ENCODE data around the gene FZR1.
"Not testable (repeated sequence)": the region's sequence is repeated elsewhere in the genome, so short reads cannot be mapped to it uniquely, and the experiment has no call there.

The FZR1 gene

DNA sequence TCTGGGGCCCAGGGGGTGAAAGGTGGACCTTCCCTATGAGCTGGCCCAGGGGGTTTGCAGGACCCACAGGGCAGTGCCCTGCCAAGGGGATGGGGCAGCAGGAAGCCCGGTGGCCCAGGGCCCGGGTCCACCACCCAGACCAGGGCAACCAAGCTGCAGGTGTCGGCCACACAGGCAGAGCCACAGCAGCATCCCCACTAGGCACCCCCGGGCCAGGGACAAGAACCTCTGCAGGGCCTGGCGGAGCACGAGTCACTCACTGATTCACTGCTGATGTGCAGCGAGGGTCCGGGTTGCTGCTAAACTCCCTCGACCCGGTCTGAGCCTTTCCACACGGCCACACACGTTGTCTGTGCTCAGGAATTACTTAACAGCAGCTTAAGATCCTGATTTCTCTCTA is 8.8 kb downstream of the FZR1 start:
- no peak for DNase-seq (ENCODE audit: low read depth in 2 of 2)

DNA sequence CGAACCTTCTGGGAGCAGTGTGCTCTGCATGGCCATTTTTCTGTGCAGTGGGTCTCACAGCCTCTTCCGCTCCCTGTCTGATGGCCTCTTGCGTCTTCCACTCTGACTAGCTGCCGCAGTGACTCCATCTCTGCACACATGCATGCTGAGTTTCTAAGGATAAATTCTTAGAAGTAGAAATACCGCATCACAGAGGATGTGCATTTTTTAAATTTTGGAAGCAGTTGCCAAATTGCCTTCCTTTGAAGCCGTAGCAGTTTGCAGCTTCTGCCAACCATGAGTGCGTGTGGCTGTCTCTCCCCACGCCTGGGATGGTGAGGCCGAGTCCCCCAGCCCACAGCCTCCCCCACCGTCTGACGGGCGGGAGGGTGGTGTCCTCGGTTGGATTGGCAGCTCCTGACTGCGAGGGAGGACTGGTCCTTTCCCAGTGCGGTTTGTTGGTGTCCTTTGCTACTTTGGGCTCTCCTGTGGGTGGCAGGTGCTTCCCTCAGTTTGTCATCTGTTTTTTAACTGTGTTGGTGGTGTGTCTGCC is 9.8 kb downstream of the FZR1 start:
- DNase-seq (ENCODE audit: low read depth in 2 of 2): no peak

DNA sequence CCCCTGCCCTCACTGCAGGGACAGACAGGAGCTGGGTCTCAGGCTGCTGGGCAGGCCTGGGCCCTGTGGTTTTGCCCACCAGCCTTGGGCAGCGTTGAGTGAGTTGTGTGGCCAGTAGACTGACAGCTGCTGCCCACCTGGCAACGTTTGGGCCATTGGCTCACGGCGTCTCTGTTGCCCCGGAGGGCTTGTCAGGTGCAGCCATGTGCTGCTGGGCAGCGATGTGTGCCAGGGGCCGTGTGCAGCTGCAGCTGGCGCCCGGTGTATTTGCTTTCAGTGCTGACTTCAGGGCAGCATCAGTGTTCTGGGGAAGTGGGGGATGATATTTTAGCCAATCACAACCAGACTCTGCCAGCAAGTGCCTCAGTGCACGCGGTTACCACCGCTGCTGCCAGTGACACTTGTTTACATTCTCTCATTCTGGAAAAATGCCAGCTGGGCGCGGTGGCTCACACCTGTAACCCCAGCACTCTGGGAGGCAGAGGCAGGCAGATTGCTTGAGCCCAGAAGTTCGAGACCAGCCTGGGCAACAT is 10.6 kb downstream of the FZR1 start:
- DNase-seq (ENCODE audit: low read depth in 2 of 2): no peak

DNA sequence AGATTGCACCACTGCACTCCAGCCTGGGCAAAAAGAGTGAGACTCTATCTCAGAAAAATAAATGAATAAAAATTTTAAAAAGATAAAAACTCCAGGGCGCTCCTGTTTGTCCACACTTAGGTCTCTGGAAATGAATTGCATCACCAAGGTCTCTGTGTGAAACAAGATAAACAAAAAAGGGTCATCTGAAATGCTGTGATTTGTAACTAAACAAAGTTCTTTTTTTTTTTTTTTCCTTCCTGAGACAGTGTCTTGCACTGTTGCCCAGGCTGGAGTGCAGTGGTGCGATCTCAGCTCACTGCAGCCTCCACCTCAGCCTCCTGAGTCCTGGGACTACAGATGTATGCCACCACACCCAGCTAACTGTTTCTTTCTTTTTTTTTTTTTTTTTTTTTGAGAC is 11.5 kb downstream of the FZR1 start:
- no peak for DNase-seq (ENCODE audit: low read depth in 2 of 2)

DNA sequence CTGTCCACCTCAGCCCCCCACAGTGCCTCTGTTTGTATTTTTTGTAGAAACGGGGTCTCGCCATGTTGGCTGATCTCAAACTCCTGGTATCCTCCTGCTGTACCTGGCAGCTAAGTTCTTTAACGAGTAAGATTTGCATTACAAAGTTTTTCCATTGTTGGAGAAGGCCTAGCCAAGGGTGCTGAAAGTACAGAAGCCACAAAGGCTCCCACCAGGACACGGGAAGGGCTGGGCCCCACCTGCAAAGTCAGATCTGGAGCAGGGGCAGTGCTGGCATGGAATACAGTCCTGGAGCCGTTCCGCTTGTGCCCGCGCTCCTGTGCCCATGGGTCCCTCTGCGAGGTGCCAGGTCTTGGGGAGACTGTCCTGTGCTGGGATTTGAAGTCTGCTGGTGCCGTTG is 12.1 kb downstream of the FZR1 start:
- DNase-seq (ENCODE audit: low read depth in 2 of 2): no peak

DNA sequence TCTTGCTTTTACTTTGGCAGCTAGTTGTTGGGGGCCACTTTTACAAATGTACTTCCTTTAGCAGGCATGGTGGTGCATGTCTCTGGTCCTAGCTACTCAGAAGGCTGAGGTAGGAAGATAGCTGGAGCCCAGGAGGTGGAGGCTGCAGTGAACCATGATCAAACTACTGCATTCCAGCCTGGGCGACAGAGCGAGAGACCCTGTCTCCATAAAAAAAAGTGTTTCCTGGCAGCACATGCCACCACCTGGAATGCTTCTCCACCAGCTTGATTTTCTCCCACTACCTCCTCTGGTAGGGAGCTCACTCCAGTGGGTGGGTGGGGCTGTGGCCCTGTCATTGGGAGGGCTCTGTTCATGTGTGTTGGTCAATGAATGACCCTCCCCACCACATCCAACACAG is 12.5 kb downstream of the FZR1 start:
- DNase-seq (ENCODE audit: low read depth in 2 of 2): no peak

DNA sequence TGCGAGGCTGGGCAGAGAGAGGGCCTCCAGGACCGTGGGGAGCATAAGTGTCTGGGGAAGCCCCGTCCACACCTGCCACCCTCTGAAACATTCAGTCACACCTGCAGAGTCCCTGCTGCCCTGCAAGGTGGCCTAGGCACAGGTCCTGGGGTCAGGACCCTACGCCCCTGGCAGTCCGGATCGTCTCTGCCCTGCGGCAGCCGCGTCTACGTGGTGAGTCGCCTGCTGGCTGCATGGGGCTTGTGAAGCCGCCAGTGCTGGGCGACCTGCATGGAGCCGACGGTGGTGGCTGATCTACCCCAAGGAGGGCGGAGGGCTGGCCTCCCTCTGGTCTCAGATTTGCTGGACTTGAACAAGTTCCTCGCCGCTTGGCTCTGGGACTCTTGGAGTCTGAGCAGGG is 13.0 kb downstream of the FZR1 start:
- no peak for DNase-seq (ENCODE audit: low read depth in 2 of 2)

DNA sequence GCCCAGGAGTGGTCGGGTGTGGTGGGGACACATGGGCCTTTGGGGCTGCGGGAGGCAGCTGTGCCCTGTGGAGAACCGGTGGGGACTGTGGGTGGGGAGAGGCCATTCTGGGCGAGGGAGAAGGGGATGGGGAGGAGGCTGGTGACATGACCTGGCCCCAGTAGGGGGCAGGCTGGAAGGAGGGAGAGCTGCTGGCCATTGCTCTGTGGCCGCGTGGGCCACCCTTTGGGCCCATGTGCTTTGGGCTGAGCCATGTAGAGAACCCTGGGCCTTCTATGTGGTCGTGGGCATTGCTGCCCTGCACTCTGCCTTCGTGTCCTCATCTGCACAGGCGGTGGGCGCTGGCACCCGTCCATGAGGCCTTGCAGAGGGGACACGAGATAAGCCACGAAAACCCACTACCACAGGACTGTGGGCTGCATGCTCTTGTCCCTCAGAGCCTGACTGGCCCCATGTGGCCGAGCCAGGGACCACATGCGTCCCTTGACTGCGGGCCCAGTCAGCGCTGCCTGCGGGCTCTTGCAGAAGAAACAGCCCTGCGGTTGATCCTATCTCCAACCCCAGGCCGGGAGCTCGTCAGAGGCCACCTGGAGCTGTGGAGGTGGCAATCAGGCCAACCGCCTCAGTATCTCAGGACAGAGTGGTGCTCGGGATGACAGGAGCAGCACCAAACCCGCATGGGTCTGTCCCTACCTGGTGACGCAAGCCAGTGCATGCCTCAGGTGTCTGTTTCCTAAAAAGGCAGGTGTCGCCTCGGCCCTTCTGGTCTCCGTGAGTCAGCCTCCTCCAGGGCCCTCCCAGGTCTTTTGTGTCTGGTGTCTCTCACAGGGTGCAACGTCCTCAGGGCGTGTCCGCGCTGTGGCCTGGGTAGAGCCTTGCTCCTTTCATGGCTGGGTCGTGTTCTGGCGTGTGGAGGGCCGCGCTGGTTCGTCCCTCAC is 14.3 kb downstream of the FZR1 start:
- no peak for DNase-seq (ENCODE audit: low read depth in 2 of 2)

DNA sequence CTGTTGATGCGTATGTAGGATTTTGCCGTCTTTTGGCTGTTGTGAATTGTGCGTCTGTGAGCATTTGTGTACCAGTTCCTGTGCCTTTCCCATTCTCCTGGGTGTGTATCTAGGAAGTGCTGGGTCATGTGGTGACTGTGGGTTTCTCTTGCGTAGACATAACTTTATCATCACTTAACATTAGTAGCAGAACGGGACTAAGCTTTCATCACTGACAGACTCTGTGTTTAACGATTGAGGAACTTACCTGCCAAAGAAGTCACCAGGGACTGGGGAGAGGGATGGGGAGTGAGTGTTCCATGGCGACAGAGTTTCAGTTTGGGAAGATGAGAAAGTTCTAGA is 15.0 kb downstream of the FZR1 start:
- DNase-seq (ENCODE audit: low read depth in 2 of 2): no peak

DNA sequence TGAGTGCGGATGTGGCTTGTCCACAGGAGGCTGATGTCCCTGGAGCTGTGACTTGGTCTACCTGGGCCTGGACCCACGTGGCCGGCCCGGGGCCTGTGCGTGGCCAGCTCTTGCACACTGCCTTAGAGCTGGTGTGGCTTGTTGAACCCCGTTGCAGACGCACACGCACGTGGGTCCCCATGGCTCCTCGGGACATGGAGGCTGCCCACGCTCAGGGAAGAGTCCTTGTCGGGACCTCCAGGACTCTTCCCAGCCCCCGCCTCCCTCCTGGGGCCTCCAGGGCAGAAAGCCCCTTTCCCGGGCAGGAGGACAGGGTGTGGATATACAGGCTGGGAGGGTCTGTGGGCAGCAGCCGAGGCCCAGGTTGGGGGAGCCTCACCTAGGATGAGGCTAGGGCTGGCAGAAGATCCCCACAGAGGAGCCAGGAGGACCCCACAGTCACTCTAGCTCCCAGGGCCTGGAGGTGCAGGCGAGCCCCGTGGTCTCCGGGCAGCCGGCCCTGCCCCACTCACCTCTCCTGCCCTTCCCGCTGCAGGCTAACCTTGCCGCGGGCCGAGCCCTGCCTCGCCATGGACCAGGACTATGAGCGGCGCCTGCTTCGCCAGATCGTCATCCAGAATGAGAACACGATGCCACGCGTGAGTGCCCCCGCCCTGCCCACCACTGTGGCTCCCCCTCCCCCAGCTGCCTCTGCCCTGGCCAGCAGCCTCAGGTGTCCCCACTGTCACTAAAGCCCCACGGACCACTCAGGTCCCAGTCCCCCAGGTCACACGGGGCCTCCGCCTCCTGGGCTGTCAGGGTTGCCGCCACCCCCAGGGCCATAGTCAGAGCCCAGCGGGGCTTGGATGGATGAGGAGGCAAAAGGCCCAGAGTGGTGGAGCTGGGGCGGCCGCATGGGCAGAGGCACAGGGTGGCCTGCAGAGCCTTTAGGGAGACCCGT is 16.6 kb downstream of the FZR1 start:
- no peak for DNase-seq (ENCODE audit: low read depth in 2 of 2)

DNA sequence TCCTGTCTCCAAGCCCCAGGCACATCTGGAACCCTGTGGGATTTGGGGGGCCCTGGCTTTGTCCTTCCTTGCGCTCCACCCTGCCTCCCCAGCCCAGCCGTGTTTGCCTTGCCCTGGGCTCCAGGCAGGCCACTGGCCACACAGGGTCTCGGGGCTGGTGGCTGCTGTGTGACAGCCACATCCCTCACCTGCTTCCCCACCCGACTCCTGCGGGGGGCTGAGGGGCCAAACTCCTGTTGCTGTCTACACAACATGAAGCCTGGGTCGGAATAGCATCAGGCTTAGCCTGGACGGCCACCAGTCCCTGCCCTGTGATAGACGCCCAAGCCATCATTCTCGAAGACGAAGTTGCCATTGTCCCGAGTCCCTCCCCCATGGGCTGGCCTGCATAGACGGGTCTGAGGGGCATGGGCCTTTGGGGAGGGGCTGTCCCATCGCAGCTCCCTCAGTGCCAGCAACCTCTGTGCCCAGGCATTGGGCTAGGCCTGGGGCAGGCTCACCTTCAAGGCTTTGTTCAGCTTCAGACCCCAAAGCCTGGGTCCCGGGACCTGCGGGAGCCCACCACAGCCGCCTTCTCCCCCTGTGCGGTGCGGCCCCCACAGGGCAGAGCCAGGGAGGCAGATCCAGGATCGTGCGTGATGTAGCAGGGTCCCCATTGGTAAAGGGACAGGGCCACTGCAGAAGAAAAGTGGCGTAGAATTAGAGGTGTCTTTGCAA is 17.4 kb downstream of the FZR1 start:
- DNase-seq (ENCODE audit: low read depth in 2 of 2): no peak

DNA sequence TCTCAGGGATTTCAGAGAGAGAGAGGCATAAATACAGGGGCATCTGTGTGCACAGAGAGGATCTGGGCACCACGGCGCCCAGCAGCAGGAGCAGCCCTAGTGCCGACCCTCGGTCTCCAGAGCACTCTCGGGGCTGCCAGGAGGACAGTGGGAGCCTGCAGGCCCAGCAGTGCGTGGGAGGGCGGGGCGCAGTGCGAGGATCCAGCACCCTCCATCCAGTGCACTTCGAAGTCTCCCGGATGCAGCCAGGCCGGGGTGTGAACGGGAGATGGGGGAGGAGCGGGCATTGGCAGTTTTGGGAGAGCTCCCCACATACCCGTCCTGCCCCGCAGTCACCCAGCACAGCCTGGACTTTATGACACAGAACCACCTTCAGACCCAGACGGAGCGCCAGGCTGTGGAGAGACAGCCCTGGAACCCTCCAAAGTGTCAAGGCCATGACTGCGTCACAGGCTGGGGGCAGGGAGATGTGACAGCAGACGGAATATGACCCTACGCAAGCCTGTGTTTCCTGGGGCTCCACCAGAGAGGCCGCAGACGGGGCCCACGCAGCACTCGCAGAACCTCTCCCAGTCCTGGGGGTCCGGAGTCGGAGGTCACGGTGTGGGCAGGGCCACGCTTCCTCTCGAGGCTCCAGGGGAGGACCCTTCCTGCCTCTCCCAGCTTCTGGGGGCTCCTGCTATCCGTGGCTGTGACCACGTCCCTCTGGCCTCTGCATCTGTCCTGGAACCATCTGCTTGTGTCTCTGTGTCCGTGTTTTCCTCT is 18.1 kb downstream of the FZR1 start:
- no peak for DNase-seq (ENCODE audit: low read depth in 2 of 2)

DNA sequence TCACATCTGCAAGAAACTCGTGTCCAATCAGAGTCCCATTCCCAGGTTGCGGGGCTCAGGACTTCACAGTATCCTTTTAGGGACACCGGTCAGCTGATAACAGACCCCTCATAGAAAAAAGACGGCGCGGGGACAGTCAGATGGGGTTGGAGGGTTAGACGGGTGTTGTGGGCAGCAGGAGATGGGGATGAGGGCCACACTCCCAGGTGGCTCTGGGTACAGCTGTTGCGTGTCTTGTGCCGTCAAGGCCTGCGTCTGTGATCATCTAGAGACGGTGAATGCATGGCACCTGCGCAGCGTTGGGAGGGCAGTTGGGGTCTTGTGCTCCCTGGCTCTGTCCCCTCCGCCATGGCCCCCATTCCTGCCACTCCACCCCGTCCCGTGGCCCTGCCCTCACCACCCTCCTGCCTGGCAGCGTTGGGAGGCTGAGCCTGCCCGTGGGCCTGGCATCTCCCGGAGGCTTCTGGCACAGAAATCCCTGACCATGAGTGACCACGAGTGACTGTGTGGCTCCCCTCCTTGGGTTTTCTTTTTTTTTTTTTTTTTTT is 18.9 kb downstream of the FZR1 start:
- DNase-seq (ENCODE audit: low read depth in 2 of 2): no peak

DNA sequence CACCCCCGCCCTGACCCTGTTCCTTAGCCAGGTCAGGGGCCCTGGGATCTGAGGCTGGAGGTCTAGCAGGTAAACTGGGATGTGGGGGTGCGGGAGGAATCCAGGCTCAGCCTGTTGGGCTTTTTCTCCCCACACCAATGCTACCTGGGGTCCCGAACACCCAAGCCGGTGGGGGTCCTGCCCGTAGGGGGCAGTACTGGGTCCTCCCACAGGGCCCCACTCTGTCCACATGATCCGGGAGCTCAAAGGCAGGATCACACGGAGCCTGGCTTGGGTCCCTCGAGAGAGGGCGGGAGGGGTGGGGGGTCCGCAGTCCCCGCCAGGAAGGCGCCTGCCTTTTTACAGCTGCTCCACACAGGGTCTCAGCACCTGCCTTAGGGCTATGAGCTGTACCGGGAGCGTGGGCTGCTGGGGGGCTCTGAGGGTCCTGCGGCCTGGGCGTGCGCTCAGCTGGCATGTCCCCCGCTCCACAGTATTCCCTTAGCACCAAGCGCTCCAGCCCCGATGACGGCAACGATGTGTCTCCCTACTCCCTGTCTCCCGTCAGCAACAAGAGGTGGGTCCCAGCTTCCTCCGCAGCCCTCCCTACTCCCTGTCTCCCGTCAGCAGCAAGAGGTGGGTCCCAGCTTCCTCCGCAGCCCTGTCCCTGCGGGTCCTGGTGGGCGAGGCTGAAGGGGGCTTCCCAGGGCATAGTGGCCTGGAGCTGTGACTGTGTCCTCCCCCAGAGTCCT is 20.6 kb downstream of the FZR1 start:
- DNase-seq (ENCODE audit: low read depth in 2 of 2): no peak

DNA sequence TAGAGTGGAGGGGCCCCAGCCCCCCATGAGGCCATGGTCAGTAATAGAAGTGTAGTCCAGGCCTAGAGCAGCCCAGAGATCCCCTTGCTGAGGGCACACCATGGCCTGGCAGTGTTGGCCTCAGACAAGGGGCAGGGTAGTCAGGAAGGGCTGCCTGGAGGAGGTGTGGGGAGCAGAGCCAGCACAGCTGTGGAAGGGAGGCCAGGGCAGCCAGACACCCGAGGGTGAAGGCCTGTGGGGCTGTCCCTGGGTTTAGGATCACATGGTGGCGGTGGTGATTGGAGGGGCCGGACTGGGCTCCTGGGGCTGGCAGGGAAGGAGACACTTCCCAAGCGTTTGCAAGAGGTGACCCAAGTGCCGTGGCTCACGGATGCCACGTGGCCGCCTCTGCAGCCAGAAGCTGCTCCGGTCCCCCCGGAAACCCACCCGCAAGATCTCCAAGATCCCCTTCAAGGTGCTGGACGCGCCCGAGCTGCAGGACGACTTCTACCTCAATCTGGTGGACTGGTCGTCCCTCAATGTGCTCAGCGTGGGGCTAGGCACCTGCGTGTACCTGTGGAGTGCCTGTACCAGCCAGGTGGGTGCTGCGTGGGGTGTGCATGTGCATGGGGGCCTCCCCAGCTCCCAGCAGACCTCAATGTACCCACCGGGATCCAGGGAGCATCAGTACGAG is 21.3 kb downstream of the FZR1 start:
- no peak for DNase-seq (ENCODE audit: low read depth in 2 of 2)

DNA sequence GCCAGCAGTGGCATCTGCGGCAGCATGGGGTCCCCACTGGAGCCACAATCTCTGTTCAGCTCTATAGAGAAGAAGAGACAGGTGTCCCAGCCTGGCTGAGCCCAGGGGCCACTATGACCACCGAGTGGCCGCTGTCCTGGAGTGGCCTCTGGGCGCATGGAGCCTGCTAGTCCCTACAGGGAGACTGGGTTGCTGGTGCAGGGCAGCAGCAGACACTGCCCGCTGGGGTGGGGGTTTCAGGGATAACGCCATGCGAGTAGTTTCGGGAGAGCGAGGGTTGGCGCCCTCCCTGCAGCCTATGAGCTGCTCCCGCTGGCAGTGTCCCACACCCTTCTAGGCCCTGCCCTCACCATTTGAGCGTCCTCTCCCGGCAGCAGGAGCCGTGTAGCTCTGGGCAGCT is 22.0 kb downstream of the FZR1 start:
- DNase-seq (ENCODE audit: low read depth in 2 of 2): no peak

DNA sequence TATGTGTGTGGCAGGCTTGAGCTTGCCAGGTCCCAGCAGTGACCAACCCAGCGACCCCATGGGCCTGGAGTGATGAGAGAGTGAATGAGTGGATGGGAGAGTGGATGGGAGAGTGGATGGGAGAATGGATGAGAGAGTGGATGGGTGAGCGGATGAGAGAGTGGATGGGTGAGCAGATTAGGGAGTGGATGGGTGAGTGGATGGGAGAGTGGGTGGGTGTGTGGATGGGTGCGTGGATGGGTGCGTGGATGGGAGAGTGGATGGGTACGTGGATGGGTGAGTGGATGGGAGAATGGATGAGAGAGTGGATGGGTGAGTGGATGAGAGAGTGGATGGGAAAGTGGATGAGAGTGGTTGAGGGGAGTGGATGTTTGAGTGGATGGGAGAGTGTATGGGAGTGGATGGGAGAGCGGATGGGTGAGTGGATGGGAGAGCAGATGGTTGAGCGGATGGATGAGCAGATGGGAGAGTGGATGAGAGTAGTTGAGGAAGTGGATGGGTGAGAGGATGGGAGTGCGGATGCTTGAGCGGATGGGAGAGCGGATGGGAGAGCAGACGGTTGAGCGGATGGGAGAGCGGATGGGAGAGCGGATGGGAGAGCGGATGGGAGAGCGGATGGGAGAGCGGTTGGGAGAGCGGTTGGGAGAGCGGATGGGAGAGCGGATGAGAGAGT is 22.6 kb downstream of the FZR1 start:
- no peak for DNase-seq (ENCODE audit: low read depth in 2 of 2)

DNA sequence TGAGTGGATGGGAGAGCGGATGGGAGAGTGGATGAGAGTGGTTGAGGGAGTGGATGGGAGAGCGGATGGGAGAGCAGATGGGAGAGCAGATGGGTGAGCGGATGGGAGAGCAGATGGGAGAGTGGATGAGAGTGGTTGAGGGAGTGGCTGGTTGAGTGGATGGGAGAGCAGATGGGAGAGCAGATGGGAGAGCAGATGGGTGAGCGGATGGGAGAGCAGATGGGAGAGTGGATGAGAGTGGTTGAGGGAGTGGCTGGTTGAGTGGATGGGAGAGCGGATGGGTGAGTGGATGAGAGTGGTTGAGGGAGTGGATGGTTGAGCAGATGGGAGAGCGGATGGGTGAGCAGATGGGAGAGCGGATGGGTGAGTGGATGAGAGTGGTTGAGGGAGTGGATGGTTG is 23.2 kb downstream of the FZR1 start:
- not testable (repeated sequence) for DNase-seq (ENCODE audit: low read depth in 2 of 2)

DNA sequence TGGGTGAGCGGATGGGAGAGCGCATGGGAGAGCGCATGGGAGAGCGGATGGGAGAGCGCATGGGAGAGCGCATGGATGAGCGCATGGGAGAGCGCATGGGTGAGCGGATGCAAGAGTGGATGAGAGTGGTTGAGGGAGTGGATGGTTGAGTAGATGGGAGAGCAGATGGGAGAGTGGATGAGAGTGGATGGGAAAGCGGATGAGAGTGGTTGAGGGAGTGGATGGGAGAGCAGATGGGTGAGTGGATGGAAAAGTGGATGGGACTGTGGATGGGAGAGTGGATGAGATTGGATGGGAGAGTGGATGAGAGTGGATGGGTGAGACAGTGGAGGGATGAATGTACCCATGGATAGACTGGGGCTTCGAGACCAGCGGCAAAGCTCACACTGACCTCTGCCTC is 24.3 kb downstream of the FZR1 start:
- DNase-seq (ENCODE audit: low read depth in 2 of 2): no peak

Data from stimulated activated CD8-positive, alpha-beta memory T cell treated with anti-CD3 and anti-CD28 coated beads, Interleukin-2, amount 100 ng/mL, for 48 hours (primary cell).